ENCODE results near the gene PTOV1.

Gene PTOV1

GRCh38 chr19:49805822-49806619 is 44.9 kb upstream of the PTOV1 start:
- TF ChIP-seq USF1 (IDR thresholded peaks at IDR 0.05) (no peak), TEAD4 (IDR thresholded peaks at IDR 0.05) (no peak), REST (IDR thresholded peaks at IDR 0.05; ENCODE audit: low read depth) (no peak), ZBTB7A (IDR thresholded peaks at IDR 0.05; ENCODE audit: low read depth) (no peak), RAD21 (IDR thresholded peaks at IDR 0.05; ENCODE audit: low read depth) (no peak), CEBPB (IDR thresholded peaks at IDR 0.05) (no peak), CREB1 (IDR thresholded peaks at IDR 0.05; ENCODE audit: low read depth) (no peak), YY1 (IDR thresholded peaks at IDR 0.05; ENCODE audit: low read depth) (no peak)

GRCh38 chr19:49806620-49806959 is 44.4 kb upstream of the PTOV1 start:
- TF ChIP-seq USF1 (IDR thresholded peaks at IDR 0.05) (no peak), RAD21 (IDR thresholded peaks at IDR 0.05; ENCODE audit: low read depth) (no peak), CEBPB (IDR thresholded peaks at IDR 0.05) (no peak), CREB1 (IDR thresholded peaks at IDR 0.05; ENCODE audit: low read depth) (no peak)

- TF ChIP-seq YY1 (IDR thresholded peaks at IDR 0.05; ENCODE audit: low read depth): no peak
- no peak for TF ChIP-seq RAD21 (IDR thresholded peaks at IDR 0.05; ENCODE audit: low read depth)
- TF ChIP-seq USF1 (IDR thresholded peaks at IDR 0.05): no peak
- TF ChIP-seq REST (IDR thresholded peaks at IDR 0.05; ENCODE audit: low read depth): no peak
- no peak for TF ChIP-seq CREB1 (IDR thresholded peaks at IDR 0.05; ENCODE audit: low read depth)
- TF ChIP-seq MAX (IDR thresholded peaks at IDR 0.05): no peak
- no peak for TF ChIP-seq TEAD4 (IDR thresholded peaks at IDR 0.05)
- no peak for TF ChIP-seq EP300 (IDR thresholded peaks at IDR 0.05; ENCODE audit: borderline replicate concordance)
- no peak for TF ChIP-seq TAF1 (IDR thresholded peaks at IDR 0.05; ENCODE audit: low read depth)
- no peak for TF ChIP-seq NFIC (IDR thresholded peaks at IDR 0.05)
- TF ChIP-seq FOXM1 (IDR thresholded peaks at IDR 0.05; ENCODE audit: borderline replicate concordance, low read depth): no peak
- no peak for TF ChIP-seq CEBPB (IDR thresholded peaks at IDR 0.05)
- TF ChIP-seq ZBTB7A (IDR thresholded peaks at IDR 0.05; ENCODE audit: low read depth): no peak
- no peak for TF ChIP-seq TCF12 (IDR thresholded peaks at IDR 0.05; ENCODE audit: low read depth)
- TF ChIP-seq EGR1 (IDR thresholded peaks at IDR 0.05): no peak
Observed at GRCh38 chr19:49807058-49807903, 43.7 kb upstream of the PTOV1 start.

- TF ChIP-seq CEBPB (IDR thresholded peaks at IDR 0.05) (no peak), MAX (IDR thresholded peaks at IDR 0.05) (no peak), REST (IDR thresholded peaks at IDR 0.05; ENCODE audit: low read depth) (no peak), USF1 (IDR thresholded peaks at IDR 0.05) (no peak), TCF12 (IDR thresholded peaks at IDR 0.05; ENCODE audit: low read depth) (no peak), TAF1 (IDR thresholded peaks at IDR 0.05; ENCODE audit: low read depth) (no peak), EGR1 (IDR thresholded peaks at IDR 0.05) (no peak), CREB1 (IDR thresholded peaks at IDR 0.05; ENCODE audit: low read depth) (no peak), TEAD4 (IDR thresholded peaks at IDR 0.05) (no peak), ZBTB7A (IDR thresholded peaks at IDR 0.05; ENCODE audit: low read depth) (no peak), FOXM1 (IDR thresholded peaks at IDR 0.05; ENCODE audit: borderline replicate concordance, low read depth) (no peak), YY1 (IDR thresholded peaks at IDR 0.05; ENCODE audit: low read depth) (no peak), NFIC (IDR thresholded peaks at IDR 0.05) (no peak), RAD21 (IDR thresholded peaks at IDR 0.05; ENCODE audit: low read depth) (no peak), EP300 (IDR thresholded peaks at IDR 0.05; ENCODE audit: borderline replicate concordance) (no peak)
Observed at GRCh38 chr19:49807904-49808675, 42.9 kb upstream of the PTOV1 start.
